Endothelial cell of umbilical vein (primary cell): Measurements from ENCODE around the gene CENATAC. TPM values are rescaled to one million over a fixed set of nuclear protein-coding genes. Genes with fewer than 3 reads are reported as not detected.

Experiments used
- BruUV-seq: library from RNA; stranded (reverse); fragments of 400-500 nt; replicated peaks from 2 replicates; lab custom pipeline; 2021; lab: Mats Ljungman, UMichigan
- CTCF ChIA-PET: fragments of 300-600, 350-600 bp; sonication (Branson Sonifier 250); formaldehyde crosslinking; loops from one replicate; lab custom pipeline; 2021; ENCODE audit warnings: antibody characterized with exemption, inconsistent platforms; lab: Charles Lee
- POLR2A ChIA-PET: fragments of 300-600, 350-600 bp; sonication (Branson Sonifier 250); formaldehyde crosslinking; loops from one replicate; lab custom pipeline; 2021; ENCODE audit warnings: antibody characterized with exemption, inconsistent platforms; lab: Charles Lee
- DNase-seq: peaks from one replicate; pipeline ENCODE4 v3.0.0-alpha.2; 2011; ENCODE audit warnings: low read depth, low spot score
- FAIRE-seq: peaks from 2 replicates; lab custom pipeline; 2011; peaks lifted over from hg19 to GRCh38; lab: Jason Lieb, UNC
- H2AFZ ChIP-seq: 2 replicates; pipeline ENCODE4 v1.6.0; 2012; ENCODE audit warnings: low read depth, low read length, control low read depth, inconsistent platforms
- H3K27ac ChIP-seq: 2 replicates; pipeline ENCODE4 v1.5.1; 2011; ENCODE audit warnings: low read depth, mild to moderate bottlenecking, control low read depth, low read length, moderate library complexity; ENCODE audit not compliant: insufficient read depth
- H3K27me3 ChIP-seq, 2 experiments: 2 replicates each; pipeline versions ENCODE4 v1.6.0 to v1.6.1; 2011; ENCODE audit warnings: low read length in 2 of 2, mixed read lengths in 1 of 2; ENCODE audit not compliant: control insufficient read depth in 2 of 2, insufficient read depth in 2 of 2
- H3K36me3 ChIP-seq, 2 experiments: 2 replicates in 1 of 2; 3 replicates in 1 of 2; pipeline ENCODE4 v1.5.1; 2011; ENCODE audit warnings: low read length in 2 of 2, mild to moderate bottlenecking in 1 of 2, moderate library complexity in 1 of 2; ENCODE audit not compliant: control insufficient read depth in 2 of 2, insufficient read depth in 2 of 2; ENCODE audit errors: extremely low read depth in 1 of 2
- H3K4me1 ChIP-seq: 3 replicates; pipeline ENCODE4 v1.5.1; 2011; ENCODE audit warnings: mild to moderate bottlenecking, low read length; ENCODE audit not compliant: control insufficient read depth, insufficient read depth; ENCODE audit errors: extremely low read depth
- H3K4me2 ChIP-seq: 2 replicates; pipeline ENCODE4 v1.6.1; 2011; ENCODE audit warnings: low read length, control low read depth, mixed read lengths; ENCODE audit not compliant: insufficient read depth
- H3K4me3 ChIP-seq, 3 experiments: fragments of 200-600 bp in 1 of 3; sonication (generic), shearing (Covaris generic) in 1 of 3; replicated peaks in 1 of 3; 2 replicates each; pipeline ENCODE4 v1.5.1; 2011 to 2016; ENCODE audit warnings: control low read depth in 3 of 3, low read length in 3 of 3, mild to moderate bottlenecking in 2 of 3, inconsistent platforms in 1 of 3, low read depth in 1 of 3, moderate library complexity in 1 of 3; ENCODE audit not compliant: insufficient read depth in 1 of 3
- H3K79me2 ChIP-seq: 2 replicates; pipeline ENCODE4 v1.6.0; 2012; ENCODE audit warnings: low read length, inconsistent platforms; ENCODE audit not compliant: control insufficient read depth, insufficient read depth
- H3K9ac ChIP-seq: replicated peaks from 2 replicates; pipeline ENCODE3; 2011; ENCODE audit warnings: low read length, control low read depth; ENCODE audit not compliant: insufficient read depth; ENCODE audit errors: extremely low read depth
- H3K9me1 ChIP-seq: replicated peaks from 3 replicates; pipeline ENCODE4 v1.6.0; 2011; ENCODE audit warnings: mild to moderate bottlenecking, low read length; ENCODE audit not compliant: control insufficient read depth, insufficient read depth; ENCODE audit errors: extremely low read depth
- H3K9me3 ChIP-seq: replicated peaks from 2 replicates; pipeline ENCODE4 v1.5.1; 2012; ENCODE audit warnings: low read length, inconsistent platforms; ENCODE audit not compliant: control insufficient read depth, insufficient read depth
- H4K20me1 ChIP-seq: replicated peaks from 2 replicates; pipeline ENCODE3; 2011; ENCODE audit warnings: mild to moderate bottlenecking, low read length; ENCODE audit not compliant: control insufficient read depth, insufficient read depth; ENCODE audit errors: extremely low read depth
- EZH2 ChIP-seq: IDR thresholded peaks from 2 replicates; pipeline ENCODE4 v1.6.1; 2012; ENCODE audit warnings: borderline replicate concordance, low read depth, mild to moderate bottlenecking, moderate library complexity, low read length, inconsistent platforms; ENCODE audit not compliant: severe bottlenecking
- FOS ChIP-seq: IDR thresholded peaks from 2 replicates; pipeline ENCODE4 v1.6.1; 2011; ENCODE audit warnings: mild to moderate bottlenecking, low read length, moderate library complexity, borderline replicate concordance; ENCODE audit not compliant: insufficient read depth
- GATA2 ChIP-seq: IDR thresholded peaks from 2 replicates; pipeline ENCODE4 v1.7.0; 2011; ENCODE audit warnings: low read depth, mild to moderate bottlenecking, moderate library complexity, mixed read lengths, low read length; ENCODE audit not compliant: insufficient read length, insufficient read depth
- JUN ChIP-seq: IDR thresholded peaks from 2 replicates; pipeline ENCODE4 v1.6.1; 2011; ENCODE audit warnings: borderline replicate concordance, low read depth; ENCODE audit not compliant: insufficient read length, insufficient read depth
- MYC ChIP-seq: IDR thresholded peaks from one replicate; pipeline ENCODE4 v1.6.1; 2011; ENCODE audit warnings: mild to moderate bottlenecking, low read depth, low read length
- POLR2A ChIP-seq: IDR thresholded peaks from 2 replicates; pipeline ENCODE4 v1.6.1; 2012; ENCODE audit warnings: low read depth, mild to moderate bottlenecking, control low read depth, low read length
- POLR2AphosphoS5 ChIP-seq: IDR thresholded peaks from 2 replicates; pipeline ENCODE4 v1.6.1; 2012; ENCODE audit warnings: low read depth, mild to moderate bottlenecking, control low read depth, low read length, moderate library complexity; ENCODE audit not compliant: insufficient read depth
- dilution Hi-C: fragments of 300-500 bp; cut with MboI; formaldehyde crosslinking; loops from one replicate; pipeline ENCODE4 v1.15.0; 2019; ENCODE audit warnings: low sequenced_read_pairs; ENCODE audit not compliant: extremely low pct_ligation_motif_present
- intact Hi-C: fragments of 100-400 bp; cut with micrococcal nuclease; formaldehyde crosslinking; loops from one replicate; pipeline ENCODE4 v1.10.0; 2022
- polyA plus RNA-seq, 4 experiments: library from polyadenylated mRNA; depleted of rRNA in 3 of 4; stranded (reverse) in 3 of 4; unstranded in 1 of 4; fragments of >200 nt; gene quantifications; 2 replicates each; pipeline versions ENCODE4 v1.2.1 to v1.2.3, GENCODE V29; 2011 to 2012; ENCODE audit warnings: missing spikeins in 1 of 4
- total RNA-seq: library from RNA; stranded (reverse); gene quantifications from 2 replicates; pipeline ENCODE4 v1.2.3, GENCODE V29; 2021
- TF ChIP-seq, protein P1 (sequence below): IDR thresholded peaks from 2 replicates; pipeline ENCODE4 v1.6.1; 2011; ENCODE audit not compliant: insufficient read depth, insufficient read length
- TF ChIP-seq, protein P2 (sequence below), 2 donors: IDR thresholded peaks; 1 replicate in 1 of 2; 2 replicates in 1 of 2; pipeline ENCODE4 v1.5.1; 2011; ENCODE audit warnings: low read length in 2 of 2, mild to moderate bottlenecking in 2 of 2, moderate library complexity in 2 of 2, control low read depth in 1 of 2, inconsistent platforms in 1 of 2, low read depth in 1 of 2; ENCODE audit not compliant: insufficient read depth in 1 of 2; ENCODE audit errors: extremely low read depth in 1 of 2

CENATAC gene
- total and polyA plus RNA-seq, 2 donors (not counting 3 experiments of a cell fraction or from before 2014, with no cell fraction given) = 14.2 to 41.8 TPM

DNA sequence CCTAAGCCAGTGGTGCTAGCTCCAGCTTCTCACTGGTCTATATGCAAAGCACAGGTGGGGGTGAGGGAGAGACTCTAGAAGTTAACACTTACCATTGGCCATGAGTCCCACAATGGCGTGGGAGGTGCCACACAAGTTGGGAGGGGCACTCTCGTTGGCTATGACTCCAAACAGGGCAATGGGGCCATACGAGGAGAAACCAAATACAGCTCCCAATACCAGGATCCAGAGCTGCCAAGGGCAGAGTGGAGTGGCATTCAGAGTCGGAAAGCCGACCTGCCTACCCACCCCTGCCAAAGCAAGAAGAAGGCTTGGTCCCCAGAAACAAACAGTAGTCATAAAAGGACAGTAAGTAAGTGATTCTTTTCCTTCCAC is 27.1 kb downstream of the CENATAC start:
- Histone ChIP-seq H3K36me3 (peaks cover 6 to 19% of the 10 kb centered on the region in 2 experiments), H3K4me1 (peaks cover 18% of the 10 kb centered on the region), H3K9me3 (no peaks in the 10 kb centered on the region), H2AFZ (no peak overlapping the region), H3K27me3 (no peaks in the 10 kb centered on the region), H3K79me2 (peaks cover 5% of the 10 kb centered on the region), H3K9me1 (no peaks in the 10 kb centered on the region), H3K4me2 (no peak overlapping the region), H4K20me1 (no peaks in the 10 kb centered on the region), H3K4me3 (no peak overlapping the region), H3K9ac (no peak overlapping the region), H3K27ac (no peak overlapping the region)
- BruUV-seq = no TSS peak
- no peak for FAIRE-seq
- no peak for DNase-seq
- intact Hi-C loops (no loop called here), dilution Hi-C loops (no loop called here)
- CTCF ChIA-PET = interaction anchor here (1.0 kb wide), 1 partner anchor 313 kb away, joined by 3 read pairs; no protein-coding TSS in a partner anchor
- POLR2A ChIA-PET = no interaction called here
- no peak for TF ChIP-seq POLR2A
- TF ChIP-seq POLR2AphosphoS5 = no peak
- TF ChIP-seq GATA2 = no peak
- TF ChIP-seq, protein P1, sequence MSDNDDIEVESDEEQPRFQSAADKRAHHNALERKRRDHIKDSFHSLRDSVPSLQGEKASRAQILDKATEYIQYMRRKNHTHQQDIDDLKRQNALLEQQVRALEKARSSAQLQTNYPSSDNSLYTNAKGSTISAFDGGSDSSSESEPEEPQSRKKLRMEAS = no peak
- no peak for TF ChIP-seq JUN
- no peak for TF ChIP-seq FOS

DNA sequence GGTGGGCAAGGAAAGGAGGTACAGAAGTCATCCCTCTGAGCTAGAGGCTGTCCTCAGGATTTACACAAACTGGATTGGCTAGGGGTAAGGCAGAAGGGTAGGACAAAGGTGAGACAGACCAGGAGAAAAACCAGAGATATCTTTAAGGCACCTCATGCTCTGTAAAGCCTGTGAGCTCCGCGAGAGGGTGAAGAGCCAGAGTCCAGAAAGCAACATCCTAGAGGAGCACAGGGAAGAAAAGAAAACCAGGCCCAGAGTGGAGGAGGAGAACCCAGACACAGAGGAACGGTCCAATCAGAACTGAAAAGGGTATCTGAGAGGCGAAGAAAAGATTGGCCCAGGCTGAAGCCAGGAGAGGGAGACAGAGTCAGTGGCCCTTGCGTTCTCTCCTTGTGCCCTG is 27.6 kb downstream of the CENATAC start:
- CTCF ChIA-PET = interaction anchor here (1.0 kb wide), 1 partner anchor 313 kb away, joined by 3 read pairs; no protein-coding TSS in a partner anchor
- BruUV-seq = no TSS peak
- peaks cover 16% of the 10 kb centered on the region for H3K4me1 ChIP-seq
- H4K20me1 ChIP-seq = no peaks in the 10 kb centered on the region
- H3K79me2 ChIP-seq = peaks cover 2% of the 10 kb centered on the region
- no peak overlapping the region for H3K27ac ChIP-seq
- FAIRE-seq (no peak), DNase-seq (no peak)
- H3K27me3 ChIP-seq = no peaks in the 10 kb centered on the region
- no peak overlapping the region for H3K9ac ChIP-seq
- TF ChIP-seq GATA2 (no peak), FOS (no peak), EZH2 (no peak), POLR2AphosphoS5 (no peak), JUN (no peak), POLR2A (no peak), MYC (no peak)
- TF ChIP-seq, protein P1 = no peak
- TF ChIP-seq, protein P2, sequence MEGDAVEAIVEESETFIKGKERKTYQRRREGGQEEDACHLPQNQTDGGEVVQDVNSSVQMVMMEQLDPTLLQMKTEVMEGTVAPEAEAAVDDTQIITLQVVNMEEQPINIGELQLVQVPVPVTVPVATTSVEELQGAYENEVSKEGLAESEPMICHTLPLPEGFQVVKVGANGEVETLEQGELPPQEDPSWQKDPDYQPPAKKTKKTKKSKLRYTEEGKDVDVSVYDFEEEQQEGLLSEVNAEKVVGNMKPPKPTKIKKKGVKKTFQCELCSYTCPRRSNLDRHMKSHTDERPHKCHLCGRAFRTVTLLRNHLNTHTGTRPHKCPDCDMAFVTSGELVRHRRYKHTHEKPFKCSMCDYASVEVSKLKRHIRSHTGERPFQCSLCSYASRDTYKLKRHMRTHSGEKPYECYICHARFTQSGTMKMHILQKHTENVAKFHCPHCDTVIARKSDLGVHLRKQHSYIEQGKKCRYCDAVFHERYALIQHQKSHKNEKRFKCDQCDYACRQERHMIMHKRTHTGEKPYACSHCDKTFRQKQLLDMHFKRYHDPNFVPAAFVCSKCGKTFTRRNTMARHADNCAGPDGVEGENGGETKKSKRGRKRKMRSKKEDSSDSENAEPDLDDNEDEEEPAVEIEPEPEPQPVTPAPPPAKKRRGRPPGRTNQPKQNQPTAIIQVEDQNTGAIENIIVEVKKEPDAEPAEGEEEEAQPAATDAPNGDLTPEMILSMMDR (IDR thresholded peaks at IDR 0.05; ENCODE audit: extremely low read depth in 1 of 2, insufficient read depth in 1 of 2, low read depth in 1 of 2, low read length in 2 of 2) = no peak
- H3K36me3 ChIP-seq = peaks cover 6 to 19% of the 10 kb centered on the region in 2 experiments
- no peaks in the 10 kb centered on the region for H3K9me1 ChIP-seq
- H2AFZ ChIP-seq = no peak overlapping the region
- H3K9me3 ChIP-seq = no peaks in the 10 kb centered on the region
- POLR2A ChIA-PET = no interaction called here
- intact Hi-C loops = no loop called here
- no peak overlapping the region for H3K4me2 ChIP-seq
- no peak overlapping the region for H3K4me3 ChIP-seq
- dilution Hi-C loops = no loop called here
